ENCODE measurements around the gene DNAJB2.
A peak's percentile ranks its signal among the peaks of the same experiment; 100 is the strongest.
"Not testable (repeated sequence)": the region's sequence is repeated elsewhere in the genome, so short reads cannot be mapped to it uniquely, and the experiment has no call there.

DNAJB2 gene

DNA sequence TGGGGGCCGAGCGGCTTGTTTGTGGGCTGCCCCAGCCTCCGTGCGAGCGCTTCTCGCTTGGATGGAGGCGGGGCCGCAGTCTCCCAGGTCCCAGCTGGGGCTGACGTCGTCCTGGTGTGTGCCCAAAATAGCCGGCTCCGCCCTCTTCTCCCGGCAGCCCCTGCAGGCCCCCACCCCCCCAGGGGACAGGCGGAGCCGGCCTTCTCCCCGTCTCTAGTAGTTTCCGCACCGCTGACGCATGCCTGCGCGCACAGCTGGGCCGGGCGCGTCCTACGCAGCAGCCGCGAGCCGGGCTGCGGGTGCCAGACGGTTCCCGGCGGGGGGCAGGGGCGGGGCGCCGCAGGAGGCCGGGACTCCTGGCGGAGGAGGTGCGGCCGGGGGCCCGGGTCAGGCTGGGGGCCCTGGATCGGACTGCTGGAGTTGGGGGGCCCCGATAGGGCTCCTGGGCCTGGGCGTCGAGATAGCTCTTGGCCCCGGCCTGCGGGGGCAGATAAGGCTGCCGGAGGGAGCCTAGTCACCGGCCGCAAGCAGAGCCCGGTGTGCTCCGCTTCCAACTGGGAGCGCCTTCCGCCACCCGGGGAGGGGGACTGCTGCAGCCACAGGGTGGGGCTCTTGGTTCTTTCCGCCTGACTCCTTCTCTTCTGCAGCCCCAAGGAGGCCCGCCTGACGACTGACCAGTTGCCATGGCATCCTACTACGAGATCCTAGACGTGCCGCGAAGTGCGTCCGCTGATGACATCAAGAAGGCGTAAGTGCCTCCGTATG, at the start of gene DNAJB2:
TSS of gene DNAJB2 (plus strand) at position 216 of the 765 bp plus-strand sequence. CDS start at position 684, 468 bp downstream.
- peak; percentile 100 for DNase-seq

DNA sequence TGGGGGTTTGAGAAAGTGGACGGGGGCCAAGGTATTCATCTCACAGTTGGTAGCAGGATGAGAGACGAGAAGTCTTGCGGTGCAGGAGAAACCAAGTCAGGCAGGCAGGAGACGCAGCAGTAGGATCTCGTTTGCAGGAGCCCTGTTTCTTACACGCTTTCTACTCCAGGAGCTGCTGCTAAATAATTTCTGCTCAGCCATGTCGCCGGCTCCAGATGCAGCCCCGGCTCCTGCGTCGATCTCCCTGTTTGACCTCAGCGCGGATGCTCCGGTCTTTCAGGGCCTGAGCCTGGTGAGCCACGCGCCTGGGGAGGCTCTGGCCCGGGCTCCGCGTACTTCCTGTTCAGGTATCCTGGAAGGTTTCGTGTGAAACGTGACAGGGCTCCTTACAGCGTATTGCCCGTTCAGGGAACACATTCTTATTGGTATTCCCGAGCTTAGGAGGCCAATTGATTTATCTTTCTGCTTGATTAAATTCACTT, 49.1 kb upstream of the DNAJB2 start:
- DNase-seq: no peak

DNA sequence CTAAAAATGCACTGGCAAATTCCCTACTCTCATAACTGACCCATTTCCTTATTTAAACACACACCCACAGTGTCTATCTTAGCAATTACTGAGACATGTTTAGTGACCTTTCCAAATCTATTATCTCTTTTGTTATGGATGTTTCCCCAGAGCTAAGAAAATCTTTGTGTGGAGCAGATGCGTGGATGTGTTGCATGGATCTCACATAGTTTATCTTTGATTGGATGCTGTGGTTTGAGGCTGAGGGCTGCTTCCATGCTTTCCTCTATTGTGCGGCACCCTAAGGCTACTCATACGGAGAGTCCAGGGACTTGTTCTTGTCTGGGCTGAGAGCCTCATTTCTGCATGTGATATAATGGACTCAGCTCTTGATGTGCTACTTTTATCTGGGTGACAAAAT, 44.8 kb upstream of the DNAJB2 start:
- no peak for DNase-seq

DNA sequence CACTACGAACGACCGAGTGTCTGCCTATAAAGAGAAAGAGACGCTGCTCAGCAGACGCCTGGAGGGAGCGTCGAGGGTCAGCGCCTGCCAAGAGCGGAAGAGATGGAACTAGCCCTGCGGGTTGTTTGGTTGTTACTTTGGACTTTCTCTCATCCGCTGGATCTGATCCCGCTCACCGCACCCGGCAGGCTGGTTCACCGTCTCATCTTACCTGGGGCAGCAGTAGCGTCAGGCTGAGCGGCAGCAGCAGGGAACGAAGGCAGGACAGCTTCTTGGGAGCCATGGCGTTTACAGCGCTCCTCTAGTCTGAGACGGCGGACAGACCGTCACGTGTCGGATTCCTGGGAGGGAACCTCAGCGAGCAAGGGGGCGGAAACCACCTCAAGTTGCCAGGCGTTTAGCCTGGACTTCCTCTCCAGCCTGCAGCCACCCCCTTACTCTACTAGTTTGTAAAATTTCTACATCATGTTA, 35.8 kb upstream of the DNAJB2 start:
- peak; percentile 47 for DNase-seq

DNA sequence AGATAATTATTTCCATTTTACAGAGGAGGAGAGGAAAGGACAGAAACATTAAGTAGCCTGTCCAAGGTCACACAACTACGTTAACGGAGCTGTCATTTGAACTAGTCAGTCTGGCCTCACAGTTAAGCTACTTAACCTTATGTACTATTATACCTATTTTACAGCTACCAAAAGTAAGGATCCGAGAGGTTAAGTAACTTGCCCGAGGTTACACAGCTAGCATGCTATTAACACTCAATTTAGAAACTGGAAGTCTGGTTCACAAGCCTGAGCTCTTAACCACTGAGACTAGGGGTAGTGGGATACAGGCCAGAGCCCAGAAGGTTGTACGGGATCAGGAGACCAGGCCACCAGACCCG, 34.4 kb upstream of the DNAJB2 start:
- DNase-seq: no peak

DNA sequence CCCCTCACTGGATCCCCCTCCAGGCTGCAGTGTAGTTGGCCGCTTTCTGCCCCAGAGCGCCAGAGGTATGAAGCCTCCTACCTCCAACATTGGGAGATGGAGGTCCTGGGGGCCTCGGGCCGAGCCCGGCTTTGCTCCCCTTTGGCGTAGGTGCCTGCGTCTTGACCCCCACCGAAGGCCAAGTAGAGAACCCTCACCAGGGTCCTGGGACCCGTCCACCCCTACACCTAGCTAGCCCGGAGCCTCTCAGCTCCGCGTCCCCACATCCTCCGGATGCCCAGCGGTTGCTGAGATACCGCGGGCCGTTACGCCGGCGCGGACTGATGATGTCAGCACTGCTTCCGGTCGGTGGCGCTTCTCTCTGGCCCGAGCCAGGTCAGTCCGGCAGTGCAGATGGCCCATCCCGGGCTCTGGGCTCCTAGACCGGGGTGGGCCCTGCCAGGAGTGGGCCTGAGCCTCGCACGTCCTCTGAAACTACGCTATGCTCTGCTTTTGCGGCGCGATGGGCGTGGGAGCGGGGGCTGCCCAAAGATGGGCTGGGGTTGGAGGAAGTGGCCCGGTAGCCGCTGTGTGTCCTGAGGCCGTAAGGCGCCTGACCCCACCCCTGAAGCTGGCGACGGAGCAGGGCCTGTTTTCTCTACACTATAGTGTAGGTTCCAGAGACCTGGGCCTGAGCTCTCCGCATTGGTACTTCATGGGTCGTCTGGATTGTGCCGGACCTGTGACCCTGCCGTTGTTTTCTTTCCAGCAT, 33.8 kb upstream of the DNAJB2 start, which contains the start of the genes GLB1L and STK16:
TSS of gene GLB1L (minus strand) at position 297 of the 751 bp plus-strand sequence. CDS start 1,871 bp downstream, outside the sequence.
TSS of gene STK16 (plus strand) at position 332 of the 751 bp plus-strand sequence. CDS start 521 bp downstream, outside the sequence.
- peak; percentile 87 for DNase-seq

DNA sequence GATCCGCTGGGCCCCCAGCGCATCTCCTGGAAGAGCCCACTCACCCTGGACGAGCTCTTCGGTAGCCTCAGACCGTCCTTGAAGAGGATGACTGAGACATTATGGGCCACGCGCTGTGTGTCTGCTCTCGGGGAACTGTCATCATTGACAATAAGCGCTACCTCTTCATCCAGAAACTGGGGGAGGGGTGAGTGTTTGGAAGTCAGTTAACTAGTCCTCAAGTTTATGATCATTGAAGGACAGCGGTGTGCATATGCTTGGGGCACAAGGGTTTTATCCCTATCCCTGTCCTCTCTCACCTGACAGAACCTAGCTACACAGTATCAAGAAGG, 33.3 kb upstream of the DNAJB2 start:
- no peak for DNase-seq

DNA sequence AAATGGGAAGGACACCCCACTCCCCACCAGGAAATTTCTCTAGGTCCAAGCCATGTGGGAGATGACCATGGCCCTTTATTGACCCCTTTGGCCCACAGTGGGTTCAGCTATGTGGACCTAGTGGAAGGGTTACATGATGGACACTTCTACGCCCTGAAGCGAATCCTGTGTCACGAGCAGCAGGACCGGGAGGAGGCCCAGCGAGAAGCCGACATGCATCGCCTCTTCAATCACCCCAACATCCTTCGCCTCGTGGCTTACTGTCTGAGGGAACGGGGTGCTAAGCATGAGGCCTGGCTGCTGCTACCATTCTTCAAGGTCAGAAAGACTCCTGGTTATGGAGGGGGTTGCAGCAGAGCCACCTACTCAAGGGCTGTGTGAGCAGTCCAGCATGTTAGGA, 32.6 kb upstream of the DNAJB2 start:
- no peak for DNase-seq

DNA sequence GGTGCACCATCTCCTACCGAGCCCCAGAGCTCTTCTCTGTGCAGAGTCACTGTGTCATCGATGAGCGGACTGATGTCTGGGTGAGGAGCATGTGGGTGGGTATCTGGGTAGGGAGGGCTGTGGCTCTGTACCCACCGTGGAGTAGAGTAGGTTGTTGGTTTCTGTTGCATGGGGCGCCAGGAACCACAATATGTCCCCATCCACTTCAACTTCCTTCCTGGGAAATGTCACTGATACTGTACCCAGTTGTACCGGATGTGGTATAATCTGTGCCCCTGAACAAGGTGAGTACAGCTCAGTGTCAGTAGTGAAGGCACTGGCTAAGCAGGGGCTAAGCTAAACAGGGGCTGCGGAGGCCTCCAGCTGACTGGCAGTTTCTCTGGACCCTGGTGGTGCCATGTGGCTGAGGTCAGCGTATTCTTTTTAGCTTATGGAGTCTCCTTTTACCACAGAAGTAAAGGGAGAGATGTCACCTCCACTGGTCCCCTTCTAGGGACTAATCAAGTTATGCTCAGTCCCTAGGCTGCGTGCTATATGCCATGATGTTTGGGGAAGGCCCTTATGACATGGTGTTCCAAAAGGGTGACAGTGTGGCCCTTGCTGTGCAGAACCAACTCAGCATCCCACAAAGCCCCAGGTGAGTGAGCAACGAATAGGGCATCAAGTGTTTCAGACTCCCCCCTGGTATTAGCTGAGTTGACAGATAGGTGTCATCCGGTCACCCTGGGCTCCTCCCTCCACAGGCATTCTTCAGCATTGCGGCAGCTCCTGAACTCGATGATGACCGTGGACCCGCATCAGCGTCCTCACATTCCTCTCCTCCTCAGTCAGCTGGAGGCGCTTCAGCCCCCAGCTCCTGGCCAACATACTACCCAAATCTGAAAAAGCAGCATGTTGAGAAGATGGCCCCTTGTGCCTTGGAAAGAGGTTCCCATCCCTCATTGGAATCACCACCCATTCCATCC, 31.2 kb upstream of the DNAJB2 start:
- peak; percentile 66 for DNase-seq

DNA sequence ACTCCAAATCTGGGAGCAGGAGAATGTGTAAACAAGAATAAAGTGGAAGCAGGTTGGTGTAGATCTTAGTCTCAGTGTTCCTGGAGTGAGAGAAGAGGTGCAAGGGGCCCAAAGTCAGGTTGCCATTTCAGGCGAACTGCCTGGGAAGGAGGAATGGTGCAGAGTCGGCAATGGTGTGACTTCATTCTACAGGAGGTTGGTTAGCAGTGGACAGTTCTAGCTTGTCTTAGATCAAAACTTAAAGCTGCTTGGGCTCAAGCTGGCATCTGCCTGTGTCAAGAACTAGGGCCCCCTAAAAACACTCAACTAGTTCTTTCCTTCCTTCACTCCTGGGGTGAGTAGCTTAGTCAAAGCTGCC, 30.3 kb upstream of the DNAJB2 start:
- no peak for DNase-seq

DNA sequence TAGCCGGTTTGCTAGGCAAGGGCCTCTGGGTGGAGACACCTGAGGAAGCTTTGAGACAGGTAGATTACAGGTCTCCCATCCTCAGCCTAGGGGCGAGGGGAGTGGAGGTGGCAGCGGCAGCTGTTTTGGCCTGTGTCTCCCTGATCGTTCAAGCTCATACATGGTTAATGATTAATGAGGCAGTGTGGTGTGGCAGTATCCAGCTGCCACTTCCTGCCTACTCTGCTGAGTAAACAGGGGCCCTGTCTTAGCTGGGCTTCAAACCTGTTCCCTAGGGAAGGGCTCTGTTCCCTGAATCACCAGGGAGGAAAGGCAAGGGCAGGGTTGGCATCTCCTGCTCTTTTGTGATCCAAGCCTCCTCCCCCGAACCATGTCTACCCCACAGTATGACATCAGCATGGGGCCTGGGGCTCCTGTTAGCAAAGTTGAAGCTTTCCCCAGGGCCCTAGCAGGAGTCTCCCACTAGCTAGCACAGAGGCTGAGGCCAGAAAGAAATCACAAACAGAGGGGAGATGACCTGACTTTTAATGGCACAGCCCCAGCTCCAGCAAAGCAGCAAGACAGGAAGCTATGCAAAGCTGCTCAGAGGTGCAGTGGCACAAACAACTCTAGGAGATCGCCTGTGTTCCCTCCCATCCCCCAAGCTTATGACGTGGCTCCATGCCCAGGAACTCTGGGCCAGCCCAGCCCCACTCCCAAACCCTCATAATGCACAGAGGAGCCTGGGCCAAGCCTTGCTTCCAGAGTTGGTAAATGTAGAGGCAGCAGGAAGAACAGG, 29.8 kb upstream of the DNAJB2 start:
- peak; percentile 70 for DNase-seq

DNA sequence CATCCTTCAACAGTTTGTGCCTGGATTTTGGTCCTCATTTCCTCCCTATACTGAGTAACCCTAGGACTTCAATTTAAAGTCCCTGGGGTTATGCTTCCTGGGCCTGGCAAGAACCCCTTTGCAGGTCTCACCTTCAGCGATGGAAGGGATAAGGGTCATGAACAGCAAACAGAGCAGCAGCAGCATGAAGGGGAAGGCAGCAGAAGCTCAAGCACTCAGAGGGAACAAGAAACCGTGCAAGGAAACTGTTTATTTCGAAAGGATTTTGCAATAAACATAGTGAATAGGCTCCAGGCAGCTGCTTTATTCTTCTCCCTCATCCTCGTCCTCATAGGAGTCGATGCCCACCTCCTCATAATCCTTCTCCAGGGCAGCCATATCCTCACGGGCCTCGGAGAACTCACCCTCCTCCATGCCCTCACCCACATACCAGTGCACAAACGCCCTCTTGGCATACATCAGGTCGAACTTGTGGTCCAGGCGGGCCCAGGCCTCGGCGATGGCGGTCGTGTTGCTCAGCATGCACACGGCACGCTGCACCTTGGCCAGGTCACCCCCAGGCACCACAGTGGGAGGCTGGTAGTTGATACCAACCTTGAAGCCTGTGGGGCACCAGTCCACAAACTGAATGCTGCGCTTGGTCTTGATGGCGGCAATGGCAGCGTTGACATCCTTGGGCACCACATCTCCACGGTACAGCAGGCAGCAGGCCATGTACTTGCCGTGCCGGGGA, 29.0 kb upstream of the DNAJB2 start:
- no peak for DNase-seq

DNA sequence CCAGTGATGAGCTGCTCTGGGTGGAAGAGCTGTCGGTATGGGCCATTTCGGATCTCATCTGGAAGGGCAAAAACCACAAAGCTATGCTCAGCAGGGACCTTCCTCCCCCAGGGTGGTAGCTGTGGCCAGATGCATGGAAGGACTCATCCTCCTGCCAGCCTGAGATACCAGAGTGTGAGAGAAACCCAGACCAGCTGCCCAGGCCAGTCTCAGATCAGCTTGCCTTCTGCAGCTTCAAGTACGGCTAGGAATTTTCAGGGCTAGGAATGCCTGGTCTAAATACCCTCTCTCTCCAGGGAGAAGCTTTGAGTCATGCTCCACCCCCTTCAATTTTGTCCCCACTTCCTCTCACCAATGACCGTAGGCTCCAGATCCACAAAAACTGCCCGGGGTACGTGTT, 27.5 kb upstream of the DNAJB2 start:
- DNase-seq: no peak

DNA sequence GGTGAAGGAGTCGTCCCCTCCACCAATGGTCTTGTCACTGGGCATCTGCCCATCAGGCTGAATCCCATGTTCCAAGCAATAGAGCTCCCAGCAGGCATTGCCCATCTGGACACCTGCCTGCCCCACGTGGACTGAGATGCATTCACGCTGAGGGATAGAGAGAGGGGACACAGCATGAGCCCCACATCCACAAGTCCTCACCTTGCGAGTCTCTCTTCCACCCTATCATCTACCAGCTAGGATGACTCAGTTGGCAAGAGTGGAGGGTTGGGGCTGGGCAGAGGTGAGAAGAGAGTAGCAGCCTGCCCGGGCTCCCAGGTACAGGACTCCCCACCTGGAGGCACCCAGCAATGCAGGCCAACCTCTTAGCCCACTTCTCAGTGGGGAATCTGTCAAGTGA, 27.1 kb upstream of the DNAJB2 start:
- DNase-seq: no peak

DNA sequence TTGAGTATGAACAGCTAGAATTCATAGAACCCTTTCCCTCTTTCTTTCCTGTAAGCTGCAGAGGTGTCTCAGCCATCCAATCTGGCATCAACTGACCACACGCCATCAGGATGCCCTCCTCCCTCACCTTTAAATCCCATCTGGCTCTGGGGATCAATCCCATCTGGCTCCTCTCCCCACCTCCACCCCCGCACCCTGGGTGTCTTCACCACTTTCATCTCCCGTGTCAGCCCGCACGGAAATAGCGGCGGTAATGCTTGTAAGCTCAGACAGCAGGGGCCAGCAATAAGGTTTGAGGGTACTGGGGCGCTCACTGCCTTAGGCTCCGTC, 26.6 kb upstream of the DNAJB2 start:
- no peak for DNase-seq

DNA sequence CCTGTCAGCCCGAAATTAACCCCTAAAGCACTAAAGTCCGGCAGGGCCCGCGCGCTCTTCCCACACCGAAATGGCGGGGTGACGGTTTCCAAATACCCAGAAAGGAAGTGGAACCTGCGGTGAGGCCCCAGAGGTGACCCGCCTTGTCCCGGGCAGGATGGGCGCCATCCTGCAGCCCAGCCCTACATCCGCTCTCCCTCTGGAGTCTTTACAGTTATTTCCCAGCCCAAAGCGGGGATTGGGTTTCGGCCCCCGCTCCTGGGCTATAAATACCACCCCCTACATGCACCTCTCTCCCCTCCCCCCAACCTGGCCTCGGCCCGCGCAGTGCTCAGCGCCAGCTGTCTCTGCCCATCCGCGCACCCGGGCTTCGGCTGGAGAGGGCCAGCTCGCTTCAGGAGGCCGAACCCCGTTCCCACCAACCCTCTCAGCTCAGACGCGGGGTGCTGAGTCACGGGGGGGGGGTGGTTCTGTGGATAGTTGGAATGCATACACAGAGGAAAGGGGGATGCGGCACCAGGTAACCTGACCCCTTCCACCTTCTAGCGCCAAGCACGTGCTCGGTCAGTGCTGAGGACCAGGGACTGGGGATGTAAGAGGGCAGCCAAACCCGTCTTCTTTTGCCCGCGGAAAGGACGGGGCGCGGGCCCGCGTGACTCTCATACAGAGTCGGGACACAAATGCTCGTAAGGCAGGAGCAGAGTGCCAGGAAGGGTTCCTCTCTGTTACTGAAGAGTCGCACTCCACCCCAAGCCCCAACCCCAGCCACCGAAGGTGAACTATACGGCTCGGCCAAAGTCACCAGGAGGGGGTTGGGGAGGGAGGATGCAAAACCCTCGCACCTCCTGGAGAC, 26.0 kb upstream of the DNAJB2 start, which contains the start of gene TUBA4B:
TSS of gene TUBA4B (plus strand) at position 344 of the 853 bp plus-strand sequence. CDS start at position 509, 165 bp downstream.
- peak; percentile 48 for DNase-seq

DNA sequence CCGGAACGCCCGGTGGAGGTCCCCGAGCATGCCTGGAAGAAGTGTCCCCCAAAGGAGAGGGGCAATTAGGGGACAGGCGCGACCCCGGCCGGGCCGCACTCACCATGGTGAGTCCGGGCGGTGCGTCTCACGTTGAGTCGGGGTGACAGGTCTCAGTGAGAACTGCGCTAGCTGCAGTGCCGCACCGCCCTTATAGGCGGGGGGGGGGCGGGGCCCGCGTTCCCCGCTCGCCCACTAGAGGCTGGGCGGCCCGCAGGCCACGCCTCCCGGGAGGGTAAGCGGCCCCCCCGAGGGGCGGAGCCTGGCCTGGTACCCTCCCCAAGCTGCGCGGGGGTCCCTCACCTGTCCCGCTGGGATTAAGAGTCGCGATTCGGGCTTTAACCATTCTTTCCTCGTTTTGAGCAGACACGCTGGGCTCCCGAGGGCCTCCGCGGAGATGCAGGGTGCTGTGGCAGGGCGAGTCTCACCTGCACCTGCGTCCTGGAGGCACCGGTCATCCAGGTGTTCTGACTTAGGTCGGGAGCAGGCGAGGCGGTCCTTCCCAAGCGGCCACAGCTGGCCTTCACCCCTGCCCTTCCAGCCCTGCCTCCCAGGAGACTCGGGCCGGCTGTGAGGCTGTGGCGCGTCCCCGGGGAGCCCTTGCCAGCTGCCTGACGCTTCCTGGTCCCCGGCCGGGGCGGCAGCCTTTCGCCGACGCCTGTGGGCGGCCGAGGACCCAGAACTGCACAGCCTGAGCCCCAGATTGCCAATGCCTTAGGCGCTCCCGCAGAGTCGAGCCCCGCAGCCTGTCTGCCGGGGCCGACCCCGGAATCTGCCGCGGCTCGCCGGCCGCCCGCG, 25.2 kb upstream of the DNAJB2 start, which contains the start of gene TUBA4A:
TSS of gene TUBA4A (minus strand) at position 166 of the 837 bp plus-strand sequence. CDS start at position 106, 60 bp downstream.
- peak; percentile 92 for DNase-seq

DNA sequence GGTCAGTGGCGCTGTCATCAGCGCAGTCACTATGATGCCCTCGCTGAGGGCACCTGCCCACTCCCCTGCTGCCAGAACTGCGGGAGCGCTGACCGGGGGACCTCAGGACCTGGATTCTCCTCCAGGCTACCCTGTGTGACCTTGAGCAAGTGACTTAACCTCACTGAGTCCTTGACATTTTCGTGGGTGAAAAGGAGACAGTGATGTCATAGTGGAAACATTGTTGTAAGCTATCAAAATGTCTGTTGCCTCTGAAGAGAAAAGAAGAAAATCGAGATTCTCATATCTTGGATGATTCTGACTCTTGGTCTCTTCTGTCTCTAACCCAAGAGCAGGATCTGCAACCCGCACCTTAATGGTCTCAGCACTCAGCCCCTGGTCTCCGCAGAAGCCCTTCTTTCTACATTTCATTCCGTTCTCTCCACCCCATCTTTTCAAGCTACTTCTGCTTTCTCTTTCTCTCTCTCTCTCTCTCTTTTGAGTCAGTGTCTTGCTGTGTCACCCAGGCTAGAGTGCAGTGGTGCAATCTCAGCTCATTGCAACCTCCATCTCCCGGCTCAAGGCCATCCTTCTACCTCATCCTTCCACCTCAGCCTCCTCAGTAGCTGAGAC, 24.5 kb upstream of the DNAJB2 start:
- DNase-seq: peak; percentile 65

DNA sequence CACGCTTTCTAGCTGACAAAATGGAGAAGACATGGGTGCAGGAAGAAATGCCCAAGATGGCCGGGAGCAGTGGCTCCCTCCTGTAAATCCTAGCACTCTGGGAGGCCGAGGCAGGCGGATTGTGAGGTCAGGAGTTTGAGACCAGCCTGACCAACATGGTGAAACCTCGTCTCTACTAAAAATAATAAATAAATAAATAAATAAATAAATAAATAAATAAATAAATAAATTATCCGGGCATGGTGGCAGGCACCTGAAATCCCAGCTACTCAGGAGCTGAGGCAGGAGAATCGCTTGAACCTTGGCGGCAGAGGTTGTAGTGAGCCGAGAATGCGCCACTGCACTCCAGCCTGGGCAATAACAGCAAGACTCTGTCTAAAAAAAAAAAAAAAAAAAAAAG, 20.2 kb upstream of the DNAJB2 start:
- DNase-seq: not testable (repeated sequence)

All from CD4-positive, alpha-beta T cell treated with Interleukin-15 for 1 hour (primary cell).